Iris pigment epithelial cell (primary cell): ENCODE results near the gene AREL1.

Source experiments
- DNase-seq: peaks from one replicate; pipeline ENCODE4 v3.0.0-alpha.2; 2011; ENCODE audit warnings: low read depth

The AREL1 gene

GRCh38 chr14:74698465-74698864 lies 14.4 kb downstream of the AREL1 start:
- DNase-seq = no peak

- DNase-seq = no peak
Measured at GRCh38 chr14:74697976-74698375, 14.9 kb downstream of the AREL1 start.

- peak; percentile 90 for DNase-seq
Measured at GRCh38 chr14:74697543-74697942, 15.3 kb downstream of the AREL1 start.

DNA sequence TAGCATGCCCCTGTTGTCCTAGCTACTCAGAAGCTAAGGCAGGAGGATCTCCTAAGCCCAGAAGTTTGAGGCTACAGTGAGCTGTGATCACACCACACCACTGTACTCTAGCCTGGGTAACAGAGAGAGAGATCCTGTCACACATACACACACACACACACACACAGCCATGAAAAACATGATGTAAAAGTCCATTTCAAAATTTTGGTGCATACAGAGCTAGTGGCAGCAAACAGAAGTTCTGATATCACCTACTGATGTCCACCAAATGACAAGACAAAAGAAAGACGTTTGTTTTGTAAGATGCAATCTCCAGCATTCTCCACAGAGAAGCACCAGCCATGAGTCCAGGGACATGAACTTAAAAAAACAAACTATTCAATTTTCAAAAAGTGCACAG lies 15.9 kb downstream of the AREL1 start:
- DNase-seq = no peak

GRCh38 chr14:74695406-74695805 lies 17.5 kb downstream of the AREL1 start:
- DNase-seq = no peak

DNA sequence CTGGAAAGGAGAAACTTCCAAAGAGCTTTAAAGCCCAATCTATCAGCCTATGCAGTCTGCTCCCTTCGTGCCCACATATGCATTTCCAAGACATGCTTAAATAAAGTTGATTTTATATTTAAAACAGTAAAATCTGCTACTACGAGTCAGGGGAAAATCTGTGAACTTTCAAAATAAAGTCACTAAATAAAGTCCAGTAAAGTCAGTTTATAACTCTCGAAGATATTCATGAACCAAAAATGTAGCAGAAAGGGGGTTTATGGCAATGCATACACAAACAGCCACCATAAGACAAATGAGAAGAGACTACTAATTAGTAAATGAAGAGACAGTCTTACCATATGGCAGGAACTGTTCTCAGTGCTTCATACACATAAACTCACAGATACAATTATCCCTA lies 19.7 kb downstream of the AREL1 start:
- DNase-seq = no peak

DNA sequence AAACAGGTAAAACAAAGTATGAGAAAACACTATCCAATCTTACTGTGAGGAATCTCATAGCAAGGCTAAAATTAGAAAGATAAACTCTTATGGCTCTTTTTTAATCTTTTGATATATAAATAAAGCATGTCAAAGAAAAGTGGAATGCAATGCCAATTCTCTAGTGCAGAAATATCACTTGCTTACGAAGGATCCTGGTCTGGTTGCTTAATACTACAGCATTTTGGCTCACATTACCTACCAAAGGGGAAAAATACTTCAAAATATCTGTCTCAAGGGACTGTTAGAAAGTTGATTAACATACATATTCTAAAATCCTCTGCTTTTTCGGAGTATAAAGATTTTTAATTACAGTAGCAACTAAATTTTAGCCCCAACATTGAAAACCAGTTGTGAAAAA lies 21.4 kb downstream of the AREL1 start:
- peak; percentile 36 for DNase-seq

DNA sequence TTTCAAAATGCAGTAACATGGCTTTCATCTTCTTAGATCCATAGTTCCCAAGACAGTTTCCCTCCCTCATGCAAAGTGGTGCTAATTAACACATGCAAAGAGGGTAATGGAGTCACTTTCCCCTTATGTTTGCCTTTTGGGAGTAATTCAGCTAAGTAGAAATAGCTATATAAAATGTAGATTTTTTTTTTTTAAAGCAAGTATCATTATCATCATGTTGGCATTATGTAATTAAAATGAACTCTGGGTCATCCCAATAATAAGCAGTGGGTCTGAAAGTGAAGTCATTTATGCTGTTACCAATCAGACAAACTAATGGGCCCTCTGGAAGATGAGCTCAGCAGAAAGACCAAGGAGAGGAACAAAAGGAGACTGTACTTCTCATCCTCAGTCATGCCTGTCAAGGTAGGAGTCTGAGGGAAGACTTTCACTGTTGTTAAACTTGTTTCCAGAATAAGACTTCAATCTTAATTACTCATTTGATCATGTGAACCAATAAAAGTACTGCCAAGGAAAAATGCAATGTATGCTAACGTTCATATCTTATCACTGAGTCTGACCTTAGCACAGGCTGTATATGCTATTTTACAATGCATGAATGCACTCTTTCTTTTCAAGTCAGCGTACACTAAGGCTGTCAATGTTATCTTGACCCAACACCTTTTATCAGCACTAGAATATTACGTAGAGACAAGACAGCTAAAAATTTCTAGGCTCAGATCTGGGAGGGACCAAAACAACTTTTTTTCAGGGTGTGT lies 26.8 kb downstream of the AREL1 start:
- DNase-seq = no peak

DNA sequence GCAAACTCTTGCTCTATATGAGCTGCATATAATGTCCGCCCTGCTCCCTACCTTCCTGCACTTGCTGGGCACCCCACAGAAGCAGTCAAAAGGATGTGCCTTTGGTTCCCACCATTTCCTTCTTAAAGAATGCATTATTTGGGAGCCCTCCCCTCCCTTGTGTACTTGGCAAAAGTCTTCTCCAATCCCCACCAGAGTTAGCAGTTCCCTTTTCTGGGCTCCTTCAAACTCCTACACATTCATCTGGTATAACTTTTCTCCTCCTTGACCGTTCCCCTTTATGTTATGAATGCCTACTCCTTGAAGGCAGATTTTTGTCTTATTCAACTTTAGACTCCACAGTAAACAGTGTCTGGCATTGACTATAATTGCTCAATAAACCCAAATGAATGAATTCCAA lies 27.8 kb downstream of the AREL1 start:
- no peak for DNase-seq

DNA sequence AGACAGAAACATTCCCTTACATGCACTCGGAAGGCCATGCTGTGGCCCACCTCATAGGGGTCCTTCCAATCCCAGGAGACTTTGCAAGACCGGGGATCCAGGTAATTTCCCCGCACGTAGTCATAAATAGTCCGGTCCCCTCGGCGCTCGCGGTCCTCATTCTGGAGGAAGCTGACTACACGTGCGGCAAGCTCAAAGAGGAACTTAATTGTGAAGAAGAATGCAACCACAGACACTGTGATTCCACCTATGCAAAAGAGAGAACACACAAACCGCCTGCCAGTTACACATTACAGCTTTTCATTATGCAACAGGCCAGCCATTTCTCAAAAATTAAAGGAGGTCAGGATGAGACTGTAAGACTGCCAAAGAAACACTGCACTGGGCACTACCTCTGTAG lies 28.4 kb downstream of the AREL1 start:
- DNase-seq = no peak

GRCh38 chr14:74683406-74683805 lies 29.5 kb downstream of the AREL1 start:
- DNase-seq = no peak

DNA sequence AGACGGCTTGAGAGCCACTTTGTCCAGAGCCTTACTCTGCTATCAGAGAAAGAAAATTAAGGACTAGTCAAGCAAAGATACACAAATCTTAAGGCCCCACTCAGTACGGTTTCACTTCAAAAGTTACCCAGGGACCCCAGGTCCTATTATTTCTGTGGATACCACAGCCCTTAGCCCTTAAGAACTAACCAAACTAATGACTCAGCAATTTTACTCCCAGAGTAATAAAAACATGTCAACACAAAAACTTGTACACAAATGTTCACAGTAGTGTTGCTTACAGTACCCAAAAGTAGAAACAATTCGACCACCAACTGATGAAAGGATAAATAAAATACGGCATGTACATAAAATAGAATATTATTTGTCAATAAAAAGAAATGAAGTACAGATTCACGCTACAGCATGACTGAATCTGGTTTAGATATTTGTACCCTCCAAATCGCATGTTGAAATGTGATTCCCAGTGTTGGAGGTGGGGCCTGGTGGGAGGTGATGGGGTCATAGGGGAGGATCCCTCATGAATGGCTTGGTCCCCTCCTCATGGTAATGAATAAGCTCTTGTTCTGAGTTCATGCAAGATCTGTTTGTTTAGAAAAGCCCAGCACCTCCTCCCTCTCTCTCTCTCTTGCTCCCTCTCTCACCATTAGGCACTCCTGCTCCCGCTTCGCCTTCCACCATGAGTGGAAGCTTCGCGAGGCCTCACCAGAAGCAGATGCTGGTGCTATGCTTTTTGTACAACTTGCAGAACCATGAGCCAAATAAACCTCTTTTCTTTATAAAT lies 30.5 kb downstream of the AREL1 start:
- DNase-seq = no peak

DNA sequence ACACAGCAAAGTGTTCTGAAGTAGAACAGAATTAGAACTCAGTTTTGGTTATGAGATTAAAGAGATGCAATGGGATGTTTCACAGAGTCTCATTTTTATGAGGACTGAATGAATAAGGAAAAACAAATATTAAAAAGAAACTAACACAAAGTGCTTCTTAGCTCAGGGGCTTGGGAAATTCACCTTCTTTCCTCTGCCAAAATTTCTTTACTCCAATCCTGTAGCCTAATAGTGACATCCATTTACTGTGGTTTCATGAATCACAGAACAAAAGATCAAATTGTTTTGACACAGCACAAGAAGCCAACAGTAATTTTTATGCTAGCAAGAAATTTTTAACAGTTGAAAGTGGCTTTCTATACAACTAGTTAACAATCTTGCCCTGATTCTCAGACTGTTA lies 37.7 kb downstream of the AREL1 start:
- no peak for DNase-seq

DNA sequence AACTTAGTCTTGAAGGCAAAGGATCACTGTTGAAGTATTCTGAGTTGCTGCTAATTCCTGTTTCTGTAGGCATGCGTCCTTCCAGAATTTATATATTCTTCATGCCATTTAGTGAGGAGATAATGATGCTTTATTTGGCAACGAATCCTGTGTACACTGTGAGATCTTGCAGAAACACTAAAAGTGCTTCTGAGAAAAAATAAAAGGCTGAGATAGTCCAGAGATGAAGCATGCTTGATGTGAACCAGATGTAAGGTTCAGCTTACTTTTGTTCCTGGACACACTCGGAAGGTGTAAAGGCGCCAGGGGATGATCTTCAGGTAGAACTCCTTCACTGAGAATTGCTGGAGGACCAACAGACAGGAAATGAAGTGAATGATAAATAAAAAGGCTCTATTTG lies 39.1 kb downstream of the AREL1 start:
- no peak for DNase-seq

- peak; percentile 84 for DNase-seq
Measured at GRCh38 chr14:74671789-74672188, 41.1 kb downstream of the AREL1 start.

- peak; percentile 72 for DNase-seq
Measured at GRCh38 chr14:74670726-74671411, 42.0 kb downstream of the AREL1 start.

DNA sequence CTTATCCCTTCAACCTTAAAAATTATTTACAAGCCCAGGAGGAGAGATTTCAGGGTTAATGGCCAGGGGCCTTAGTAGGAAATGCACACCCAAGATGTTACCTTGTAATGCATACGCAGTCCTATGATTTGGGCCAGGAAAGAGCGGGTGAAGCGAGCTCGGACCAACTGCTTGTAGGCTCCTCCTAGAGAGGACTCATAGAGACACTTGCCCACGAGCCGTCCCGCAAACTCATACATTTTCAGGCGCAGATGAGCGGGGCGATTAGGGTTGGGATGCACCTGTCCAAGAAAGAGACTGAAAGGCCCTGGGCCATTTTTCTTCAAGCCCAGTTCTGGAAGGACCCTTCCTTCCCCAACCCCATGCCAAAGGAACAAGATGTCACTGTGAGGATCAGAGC lies 43.0 kb downstream of the AREL1 start:
- no peak for DNase-seq

- DNase-seq = no peak
Measured at GRCh38 chr14:74669256-74669655, 43.6 kb downstream of the AREL1 start.

GRCh38 chr14:74667758-74668157 lies 45.1 kb downstream of the AREL1 start:
- DNase-seq = peak; percentile 87

GRCh38 chr14:74664717-74665116 lies 48.2 kb downstream of the AREL1 start:
- DNase-seq = no peak

DNA sequence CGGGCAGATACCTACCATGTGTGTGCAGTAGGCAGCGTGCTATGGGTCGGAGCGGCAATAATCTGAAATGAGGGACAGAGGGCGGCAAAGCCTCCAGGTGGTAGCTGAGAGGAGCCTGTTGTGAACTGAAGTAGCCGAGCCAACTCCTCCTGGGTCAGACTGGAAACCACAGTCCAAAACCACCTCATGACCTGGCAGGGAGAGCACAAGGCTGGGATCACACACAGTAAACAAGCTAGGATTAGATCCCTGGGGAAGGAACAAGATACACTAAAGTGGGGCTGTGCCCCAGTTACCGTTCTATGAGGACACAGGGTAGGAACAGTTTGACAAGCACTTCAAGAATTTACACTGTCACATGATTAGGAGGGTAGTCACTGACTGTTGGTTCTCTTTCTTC lies 49.0 kb downstream of the AREL1 start:
- DNase-seq = peak; percentile 54

DNA sequence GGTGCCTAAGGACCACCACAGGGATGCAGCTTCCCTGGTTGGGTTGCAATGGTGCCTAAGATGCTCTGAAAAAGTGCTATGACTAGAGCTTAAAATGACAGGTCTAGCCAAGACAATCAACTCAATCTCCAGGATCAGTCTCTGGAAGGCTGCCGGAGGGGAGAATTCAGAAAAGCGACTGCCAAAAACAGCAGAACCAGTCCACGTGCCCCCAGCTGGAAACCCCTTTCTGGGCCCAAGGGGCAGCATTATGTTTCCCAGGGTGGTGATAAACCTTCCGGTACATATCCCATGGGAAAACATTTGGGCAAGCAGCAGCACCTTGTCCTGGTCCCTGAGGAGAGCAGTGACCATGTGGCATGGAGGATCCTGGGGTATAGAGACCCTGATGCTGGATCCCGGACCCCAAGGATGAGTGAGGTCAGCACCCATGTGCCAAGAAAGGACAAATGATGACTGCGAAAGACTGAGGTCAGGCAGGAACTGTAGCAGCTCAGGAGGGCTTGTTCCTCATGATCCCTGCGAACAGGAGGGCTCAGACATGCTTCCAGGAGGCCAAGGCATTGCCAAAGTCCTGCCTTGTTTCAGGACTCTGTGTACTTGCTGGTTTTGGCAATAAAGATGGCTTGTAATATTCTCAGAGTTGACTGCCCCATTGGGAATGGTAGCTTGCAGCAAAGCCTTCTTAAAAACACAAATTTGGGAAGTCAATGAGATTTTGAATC lies 51.0 kb downstream of the AREL1 start:
- no peak for DNase-seq
